Measurements from ENCODE around the gene GREB1L. TPM values are rescaled to one million over a fixed set of nuclear protein-coding genes. Genes with fewer than 3 reads are reported as not detected.

GREB1L gene
- total and polyA plus RNA-seq, 10 of the 15 experiments (the other 5 are each of a cell fraction or from before 2014, with no cell fraction given): under 0.01 to 0.11 (median 0.03) TPM; not detected in 1

DNA sequence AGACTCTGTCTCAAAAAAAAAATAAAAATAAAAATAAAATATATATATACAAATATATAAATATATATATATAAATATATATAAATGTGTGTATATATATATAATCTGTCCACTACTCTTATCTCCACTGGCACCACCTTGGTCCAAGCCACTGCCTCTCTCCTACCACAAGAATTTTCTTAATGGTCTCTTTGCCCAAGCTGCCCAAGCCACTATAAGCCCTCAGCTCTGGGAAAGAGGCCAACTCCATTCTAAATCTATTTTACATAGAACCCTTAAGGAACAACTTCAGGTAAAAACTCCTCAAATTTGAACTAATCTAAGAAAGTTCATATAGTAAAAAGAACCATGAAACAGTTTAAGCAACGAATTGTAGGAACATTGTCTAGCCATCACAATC lies 45.6 kb upstream of the GREB1L start:
- no peaks in the 10 kb centered on the region for H3K4me1 ChIP-seq (ENCODE audit: control insufficient read depth, insufficient read depth, low read length)
- H3K79me2 ChIP-seq (ENCODE audit: control insufficient read depth, insufficient read depth, low read length): no peaks in the 10 kb centered on the region
- BruUV-seq (replicated peaks): no TSS peak
- no peak overlapping the region for H3K4me2 ChIP-seq (ENCODE audit: control insufficient read depth, insufficient read depth)
- ChIA-PET CTCF (interaction anchor here (0.9 to 4.4 kb wide), 8 partner anchors 8 to 656 kb away, joined by 3 to 53 read pairs (median 6); no protein-coding TSS in a partner anchor), POLR2A (interaction anchor here (0.7 kb wide), 1 partner anchor 248 kb away, joined by 10 read pairs; no protein-coding TSS in a partner anchor), RAD21 (ENCODE audit: unreplicated experiment) (interaction anchor here (1.4 kb wide), 1 partner anchor 245 kb away, joined by 3 read pairs; no protein-coding TSS in a partner anchor), SMC1A (ENCODE audit: uncharacterized antibody, unreplicated experiment) (interaction anchor here (0.9 to 3.3 kb wide), 3 partner anchors 12 to 248 kb away, joined by 3 to 19 read pairs (median 9); no protein-coding TSS in a partner anchor)
- intact Hi-C loops (cut with micrococcal nuclease; ENCODE audit: unreplicated experiment): loop anchor here (10.0 kb wide), 7 partner anchors 188 to 1508 kb away; no protein-coding TSS in a partner anchor
- no peak overlapping the region for H2AFZ ChIP-seq (ENCODE audit: control insufficient read depth, low read depth, low read length)
- H3K4me3 ChIP-seq: no peak overlapping the region
- no peaks in the 10 kb centered on the region for H3K36me3 ChIP-seq (ENCODE audit: control insufficient read depth in 2 of 2, insufficient read depth in 2 of 2, low read length in 1 of 2)
- H3K9me3 ChIP-seq (replicated peaks; ENCODE audit: control insufficient read depth, insufficient read depth, low read length): no peaks in the 10 kb centered on the region
- H3K27me3 ChIP-seq (replicated peaks in 1 of 2; ENCODE audit: control insufficient read depth in 2 of 2, insufficient read depth in 2 of 2, low read length in 1 of 2): no peaks in the 10 kb centered on the region
- no peak overlapping the region for H3K27ac ChIP-seq (ENCODE audit: control insufficient read depth, insufficient read depth)
- DNase-seq (ENCODE audit: low read depth, low spot score) (no peak), ATAC-seq (no peak), FAIRE-seq (no peak)
- 0% methylated on average over 1 of the region's 1 CpG for WGBS (ENCODE audit: insufficient coverage, insufficient replicate concordance, low lambda C conversion rate, missing lambda C conversion rate)
- H4K20me1 ChIP-seq (ENCODE audit: control insufficient read depth, insufficient read depth): no peaks in the 10 kb centered on the region
- H3K9ac ChIP-seq (ENCODE audit: control insufficient read depth, insufficient read depth, low read length): no peak overlapping the region
- TF ChIP-seq CEBPB (IDR thresholded peaks at IDR 0.05; ENCODE audit: borderline replicate concordance in 1 of 2, low read depth in 2 of 2, low read length in 2 of 2) (no peak), NFYA (IDR thresholded peaks at IDR 0.05; ENCODE audit: borderline replicate concordance, low read depth, low read length) (no peak), SPI1 (IDR thresholded peaks at IDR 0.05; ENCODE audit: borderline replicate concordance, insufficient read depth, low read depth, low read length) (no peak), HDAC6 (IDR thresholded peaks at IDR 0.05; ENCODE audit: unreplicated experiment) (no peak), IKZF2 (IDR thresholded peaks at IDR 0.05) (no peak), RFX5 (IDR thresholded peaks at IDR 0.05; ENCODE audit: low read depth, low read length) (no peak), PAX8 (IDR thresholded peaks at IDR 0.05) (no peak), SUZ12 (IDR thresholded peaks at IDR 0.05; ENCODE audit: unreplicated experiment) (no peak), HDGF (IDR thresholded peaks at IDR 0.05) (no peak), EED (IDR thresholded peaks at IDR 0.05; ENCODE audit: low read depth) (no peak), POLR2AphosphoS2 (IDR thresholded peaks at IDR 0.05; ENCODE audit: low read depth, low read length) (no peak), CBFB (IDR thresholded peaks at IDR 0.05; ENCODE audit: low read depth) (no peak), RB1 (IDR thresholded peaks at IDR 0.05; ENCODE audit: borderline replicate concordance) (no peak)
- TF ChIP-seq, protein P1, sequence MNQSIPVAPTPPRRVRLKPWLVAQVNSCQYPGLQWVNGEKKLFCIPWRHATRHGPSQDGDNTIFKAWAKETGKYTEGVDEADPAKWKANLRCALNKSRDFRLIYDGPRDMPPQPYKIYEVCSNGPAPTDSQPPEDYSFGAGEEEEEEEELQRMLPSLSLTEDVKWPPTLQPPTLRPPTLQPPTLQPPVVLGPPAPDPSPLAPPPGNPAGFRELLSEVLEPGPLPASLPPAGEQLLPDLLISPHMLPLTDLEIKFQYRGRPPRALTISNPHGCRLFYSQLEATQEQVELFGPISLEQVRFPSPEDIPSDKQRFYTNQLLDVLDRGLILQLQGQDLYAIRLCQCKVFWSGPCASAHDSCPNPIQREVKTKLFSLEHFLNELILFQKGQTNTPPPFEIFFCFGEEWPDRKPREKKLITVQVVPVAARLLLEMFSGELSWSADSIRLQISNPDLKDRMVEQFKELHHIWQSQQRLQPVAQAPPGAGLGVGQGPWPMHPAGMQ (IDR thresholded peaks at IDR 0.05; ENCODE audit: borderline replicate concordance): no peak
- TF ChIP-seq, protein P2, sequence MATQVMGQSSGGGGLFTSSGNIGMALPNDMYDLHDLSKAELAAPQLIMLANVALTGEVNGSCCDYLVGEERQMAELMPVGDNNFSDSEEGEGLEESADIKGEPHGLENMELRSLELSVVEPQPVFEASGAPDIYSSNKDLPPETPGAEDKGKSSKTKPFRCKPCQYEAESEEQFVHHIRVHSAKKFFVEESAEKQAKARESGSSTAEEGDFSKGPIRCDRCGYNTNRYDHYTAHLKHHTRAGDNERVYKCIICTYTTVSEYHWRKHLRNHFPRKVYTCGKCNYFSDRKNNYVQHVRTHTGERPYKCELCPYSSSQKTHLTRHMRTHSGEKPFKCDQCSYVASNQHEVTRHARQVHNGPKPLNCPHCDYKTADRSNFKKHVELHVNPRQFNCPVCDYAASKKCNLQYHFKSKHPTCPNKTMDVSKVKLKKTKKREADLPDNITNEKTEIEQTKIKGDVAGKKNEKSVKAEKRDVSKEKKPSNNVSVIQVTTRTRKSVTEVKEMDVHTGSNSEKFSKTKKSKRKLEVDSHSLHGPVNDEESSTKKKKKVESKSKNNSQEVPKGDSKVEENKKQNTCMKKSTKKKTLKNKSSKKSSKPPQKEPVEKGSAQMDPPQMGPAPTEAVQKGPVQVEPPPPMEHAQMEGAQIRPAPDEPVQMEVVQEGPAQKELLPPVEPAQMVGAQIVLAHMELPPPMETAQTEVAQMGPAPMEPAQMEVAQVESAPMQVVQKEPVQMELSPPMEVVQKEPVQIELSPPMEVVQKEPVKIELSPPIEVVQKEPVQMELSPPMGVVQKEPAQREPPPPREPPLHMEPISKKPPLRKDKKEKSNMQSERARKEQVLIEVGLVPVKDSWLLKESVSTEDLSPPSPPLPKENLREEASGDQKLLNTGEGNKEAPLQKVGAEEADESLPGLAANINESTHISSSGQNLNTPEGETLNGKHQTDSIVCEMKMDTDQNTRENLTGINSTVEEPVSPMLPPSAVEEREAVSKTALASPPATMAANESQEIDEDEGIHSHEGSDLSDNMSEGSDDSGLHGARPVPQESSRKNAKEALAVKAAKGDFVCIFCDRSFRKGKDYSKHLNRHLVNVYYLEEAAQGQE (IDR thresholded peaks at IDR 0.05; ENCODE audit: low read depth, low read length): no peak
- in situ Hi-C loops (cut with MboI): loop anchor here (10.0 to 25.0 kb wide), 2 partner anchors 109 to 758 kb away; no protein-coding TSS in a partner anchor

Measured in GM12878 (cell line).